ENCODE measurements around the gene TTC34.

The TTC34 gene

GRCh38 chr1:2639203-2639602 lies 162.3 kb downstream of the TTC34 start:
- DNase-seq (ENCODE audit: extremely low spot score), result no peak
- CTCF ChIA-PET, result no interaction called here
- POLR2A ChIA-PET, result interaction anchor here (0.9 kb wide), 1 partner anchor 10 kb away, joined by 3 read pairs; no protein-coding TSS in a partner anchor
- TF ChIP-seq SP1 (IDR thresholded peaks at IDR 0.05) (no peak), LEF1 (IDR thresholded peaks at IDR 0.05; ENCODE audit: borderline replicate concordance) (no peak), FOXK2 (IDR thresholded peaks at IDR 0.05) (no peak), HDGF (IDR thresholded peaks at IDR 0.05; ENCODE audit: borderline replicate concordance) (no peak), ARNT (IDR thresholded peaks at IDR 0.05) (no peak), PKNOX1 (IDR thresholded peaks at IDR 0.05) (no peak), CTBP1 (IDR thresholded peaks at IDR 0.05; ENCODE audit: borderline replicate concordance) (no peak)

- CTCF ChIA-PET, result no interaction called here
- POLR2A ChIA-PET, result interaction anchor here (0.6 to 0.9 kb wide), 3 partner anchors 53 to 439 kb away, joined by 3 to 4 read pairs (median 3); no protein-coding TSS in a partner anchor
- TF ChIP-seq SP1 (IDR thresholded peaks at IDR 0.05), result no peak
- no peak for TF ChIP-seq L3MBTL2 (conservative IDR thresholded peaks at IDR 0.05)
- TF ChIP-seq CTBP1 (IDR thresholded peaks at IDR 0.05; ENCODE audit: borderline replicate concordance), result no peak
- TF ChIP-seq PKNOX1 (IDR thresholded peaks at IDR 0.05), result no peak
- TF ChIP-seq ELF4 (IDR thresholded peaks at IDR 0.05), result no peak
- no peak for TF ChIP-seq FOXA1 (IDR thresholded peaks at IDR 0.05)
- no peak for TF ChIP-seq SUZ12 (IDR thresholded peaks at IDR 0.05)
- TF ChIP-seq ARNT (IDR thresholded peaks at IDR 0.05), result no peak
- no peak for TF ChIP-seq HDGF (IDR thresholded peaks at IDR 0.05; ENCODE audit: borderline replicate concordance)
- no peak for TF ChIP-seq FOXK2 (IDR thresholded peaks at IDR 0.05)
- TF ChIP-seq TARDBP (IDR thresholded peaks at IDR 0.05), result no peak
- no peak for TF ChIP-seq LEF1 (IDR thresholded peaks at IDR 0.05; ENCODE audit: borderline replicate concordance)
- no peak for TF ChIP-seq ZNF384 (IDR thresholded peaks at IDR 0.05)
- TF ChIP-seq BHLHE40 (IDR thresholded peaks at IDR 0.05; ENCODE audit: borderline replicate concordance), result no peak
- no peak for TF ChIP-seq NFRKB (IDR thresholded peaks at IDR 0.05)
- no peak for TF ChIP-seq FOXM1 (IDR thresholded peaks at IDR 0.05; ENCODE audit: borderline replicate concordance)
- no peak for DNase-seq (ENCODE audit: extremely low spot score)
These were observed 162.9 kb downstream of the TTC34 start for GRCh38 chr1:2638466-2639115.

- no peak for TF ChIP-seq CTBP1 (IDR thresholded peaks at IDR 0.05; ENCODE audit: borderline replicate concordance)
- no peak for TF ChIP-seq NFRKB (IDR thresholded peaks at IDR 0.05)
- TF ChIP-seq FOXM1 (IDR thresholded peaks at IDR 0.05; ENCODE audit: borderline replicate concordance), result no peak
- no peak for TF ChIP-seq BHLHE40 (IDR thresholded peaks at IDR 0.05; ENCODE audit: borderline replicate concordance)
- no peak for TF ChIP-seq FOXA1 (IDR thresholded peaks at IDR 0.05)
- TF ChIP-seq L3MBTL2 (conservative IDR thresholded peaks at IDR 0.05), result no peak; the same call in 1 of the 2 replicates
- TF ChIP-seq HDGF (IDR thresholded peaks at IDR 0.05; ENCODE audit: borderline replicate concordance), result no peak
- TF ChIP-seq TARDBP (IDR thresholded peaks at IDR 0.05), result no peak
- TF ChIP-seq FOXK2 (IDR thresholded peaks at IDR 0.05), result no peak
- no peak for TF ChIP-seq ARNT (IDR thresholded peaks at IDR 0.05)
- TF ChIP-seq ZNF384 (IDR thresholded peaks at IDR 0.05), result no peak
- TF ChIP-seq SP1 (IDR thresholded peaks at IDR 0.05), result no peak
- no peak for TF ChIP-seq PKNOX1 (IDR thresholded peaks at IDR 0.05)
- no peak for DNase-seq (ENCODE audit: extremely low spot score)
- POLR2A ChIA-PET, result interaction anchor here (0.6 kb wide), 1 partner anchor 438 kb away, joined by 3 read pairs; no protein-coding TSS in a partner anchor
- CTCF ChIA-PET, result no interaction called here
These were observed 163.9 kb downstream of the TTC34 start for GRCh38 chr1:2637442-2638145.

- no peak for TF ChIP-seq ARNT (IDR thresholded peaks at IDR 0.05)
- TF ChIP-seq LEF1 (IDR thresholded peaks at IDR 0.05; ENCODE audit: borderline replicate concordance), result no peak
- TF ChIP-seq FOXA1 (IDR thresholded peaks at IDR 0.05), result no peak
- no peak for TF ChIP-seq SP1 (IDR thresholded peaks at IDR 0.05)
- no peak for TF ChIP-seq FOXM1 (IDR thresholded peaks at IDR 0.05; ENCODE audit: borderline replicate concordance)
- no peak for TF ChIP-seq L3MBTL2 (conservative IDR thresholded peaks at IDR 0.05)
- TF ChIP-seq ELF4 (IDR thresholded peaks at IDR 0.05), result no peak
- TF ChIP-seq CTBP1 (IDR thresholded peaks at IDR 0.05; ENCODE audit: borderline replicate concordance), result no peak
- no peak for TF ChIP-seq FOXK2 (IDR thresholded peaks at IDR 0.05)
- no peak for TF ChIP-seq NFRKB (IDR thresholded peaks at IDR 0.05)
- TF ChIP-seq ZNF384 (IDR thresholded peaks at IDR 0.05), result no peak
- ChIA-PET POLR2A (no interaction called here), CTCF (no interaction called here)
- DNase-seq (ENCODE audit: extremely low spot score), result no peak
These were observed 164.8 kb downstream of the TTC34 start for GRCh38 chr1:2636733-2637132.

- DNase-seq (ENCODE audit: extremely low spot score), result no peak
- TF ChIP-seq NFRKB (IDR thresholded peaks at IDR 0.05) (no peak), TARDBP (IDR thresholded peaks at IDR 0.05) (no peak), ELF4 (IDR thresholded peaks at IDR 0.05) (no peak), FOXA1 (IDR thresholded peaks at IDR 0.05) (no peak), SP1 (IDR thresholded peaks at IDR 0.05) (no peak), SUZ12 (IDR thresholded peaks at IDR 0.05) (no peak), FOXK2 (IDR thresholded peaks at IDR 0.05) (no peak), PKNOX1 (IDR thresholded peaks at IDR 0.05) (no peak), ARNT (IDR thresholded peaks at IDR 0.05) (no peak), CTBP1 (IDR thresholded peaks at IDR 0.05; ENCODE audit: borderline replicate concordance) (no peak), ZNF384 (IDR thresholded peaks at IDR 0.05) (no peak), BHLHE40 (IDR thresholded peaks at IDR 0.05; ENCODE audit: borderline replicate concordance) (no peak), L3MBTL2 (conservative IDR thresholded peaks at IDR 0.05) (no peak), FOXM1 (IDR thresholded peaks at IDR 0.05; ENCODE audit: borderline replicate concordance) (no peak), HDGF (IDR thresholded peaks at IDR 0.05; ENCODE audit: borderline replicate concordance) (no peak), LEF1 (IDR thresholded peaks at IDR 0.05; ENCODE audit: borderline replicate concordance) (no peak)
- POLR2A ChIA-PET, result no interaction called here
- CTCF ChIA-PET, result interaction anchor here (0.7 kb wide), 1 partner anchor 11 kb away, joined by 3 read pairs; no protein-coding TSS in a partner anchor
These were observed 166.0 kb downstream of the TTC34 start for GRCh38 chr1:2635361-2636010.

Data from HEK293T (cell line).